ENCODE data around the gene TIAM1. TPM values are rescaled to one million over a fixed set of nuclear protein-coding genes. Genes with fewer than 3 reads are reported as not detected.

TIAM1 gene
- total and polyA plus RNA-seq, 2 of the 8 experiments (the other 6 are each of a cell fraction or from before 2014, with no cell fraction given): 10.1 to 30.7 TPM

- DNase-seq (ENCODE audit: low read depth in 1 of 2, low spot score in 2 of 2): no peak
- H3K56ac ChIP-seq (replicated peaks; ENCODE audit: insufficient read length, low read depth, low read length): no peak overlapping the region
These were observed 82.3 kb downstream of the TIAM1 start for GRCh38 chr21:31261759-31262158.

More at GRCh38 chr21:31261759-31262158, 82.3 kb downstream of the TIAM1 start:
- CTCF ChIA-PET (ENCODE audit: partially characterized antibody): no interaction called here
- no peak overlapping the region for H3K27ac ChIP-seq (ENCODE audit: low read depth, low read length)
- POLR2A ChIA-PET (ENCODE audit: partially characterized antibody): interaction anchor here (1.0 kb wide), 1 partner anchor 25 kb away, joined by 3 read pairs; no protein-coding TSS in a partner anchor
- H3K14ac ChIP-seq (ENCODE audit: insufficient read length): no peak overlapping the region
- H4K91ac ChIP-seq (replicated peaks; ENCODE audit: insufficient read length, low read length): no peak overlapping the region
- no peak overlapping the region for H2BK15ac ChIP-seq (ENCODE audit: low read length)
- no peak overlapping the region for H3K4ac ChIP-seq (replicated peaks; ENCODE audit: insufficient read length, low read depth, low read length)
- no peak overlapping the region for H2BK5ac ChIP-seq (ENCODE audit: low read depth, low read length)
- no peak overlapping the region for H3K4me3 ChIP-seq (ENCODE audit: extremely low read depth in 1 of 4, insufficient read depth in 2 of 4, low read depth in 3 of 4, low read length in 4 of 4)
- no peak overlapping the region for H3K23ac ChIP-seq (ENCODE audit: insufficient read length)
- H3K23me2 ChIP-seq (ENCODE audit: low read depth, low read length): no peaks in the 10 kb centered on the region
- H2BK12ac ChIP-seq (ENCODE audit: low read depth, low read length): no peak overlapping the region
- H3K79me2 ChIP-seq (ENCODE audit: control insufficient read depth in 1 of 2, insufficient read depth in 2 of 2, low read length in 2 of 2): peaks cover 0 to 2% of the 10 kb centered on the region in 2 experiments; a peak in 2 of 4 replicates
- WGBS, 2 experiments (ENCODE audit: extremely low coverage in 1 of 2, insufficient coverage in 1 of 2, insufficient read length in 1 of 2, insufficient replicate concordance in 2 of 2, low coverage in 1 of 2, low lambda C conversion rate in 2 of 2, missing lambda C conversion rate in 1 of 2): 99% methylated on average over 8 of the region's 8 CpGs; no CpG with 5 or more reads in 1 of the 2 experiments
- H2BK20ac ChIP-seq (ENCODE audit: low read length): no peak overlapping the region
- no peak overlapping the region for H4K5ac ChIP-seq (ENCODE audit: insufficient read length, low read depth, low read length)
- FAIRE-seq: no peak
- H2AFZ ChIP-seq (ENCODE audit: low read length): no peak overlapping the region
- H3K4me2 ChIP-seq (ENCODE audit: insufficient read depth in 1 of 2, low read depth in 2 of 2, low read length in 2 of 2): no peak overlapping the region
- no peaks in the 10 kb centered on the region; a peak in 1 of 8 replicates for H3K36me3 ChIP-seq (ENCODE audit: control insufficient read depth in 2 of 4, insufficient read depth in 4 of 4, low read length in 3 of 4)
- peaks cover 0 to 2% (median 0%) of the 10 kb centered on the region in 4 experiments; a peak in 1 of 7 replicates for H3K27me3 ChIP-seq (replicated peaks in 1 of 4; ENCODE audit: control insufficient read depth in 3 of 4, extremely low read depth in 1 of 4, insufficient read depth in 3 of 4, low read length in 3 of 4)
- no peaks in the 10 kb centered on the region; a peak in 1 of 7 replicates for H3K4me1 ChIP-seq (replicated peaks in 1 of 4; ENCODE audit: control insufficient read depth in 3 of 4, insufficient read depth in 4 of 4, low read length in 3 of 4)
- H2BK120ac ChIP-seq (replicated peaks; ENCODE audit: low read depth, low read length): no peak overlapping the region
- no peak overlapping the region for H4K8ac ChIP-seq (ENCODE audit: extremely low read depth, insufficient read depth, low read length)
- TF ChIP-seq FOSL1 (IDR thresholded peaks at IDR 0.05; ENCODE audit: insufficient read depth, low read depth, low read length) (no peak), POLR2AphosphoS5 (IDR thresholded peaks at IDR 0.05; ENCODE audit: low read depth, low read length) (no peak)
- H3K9ac ChIP-seq (replicated peaks in 1 of 4; ENCODE audit: extremely low read depth in 1 of 4, low read depth in 3 of 4, low read length in 3 of 4): no peak overlapping the region
- peaks cover 2% of the 10 kb centered on the region; the same call in 1 of the 2 replicates for H3K79me1 ChIP-seq (ENCODE audit: low read depth, low read length)
- H3K9me3 ChIP-seq (ENCODE audit: insufficient read depth in 2 of 2, low read depth in 1 of 2, low read length in 1 of 2): no peaks in the 10 kb centered on the region
- H4K20me1 ChIP-seq (replicated peaks in 1 of 2; ENCODE audit: control insufficient read depth in 1 of 2, insufficient read depth in 2 of 2, low read length in 2 of 2): no peaks in the 10 kb centered on the region
- H3K18ac ChIP-seq (ENCODE audit: extremely low read depth, low read length): no peak overlapping the region
- no peak overlapping the region for H2AK5ac ChIP-seq (ENCODE audit: low read depth, low read length)
